Measurements from ENCODE around the gene RRBP1. TPM values are rescaled to one million over a fixed set of nuclear protein-coding genes. Genes with fewer than 3 reads are reported as not detected.

RRBP1 gene
- total and polyA plus RNA-seq, 2 donors (not counting 3 experiments of a cell fraction or from before 2014, with no cell fraction given), result 50.3 to 236 TPM

DNA sequence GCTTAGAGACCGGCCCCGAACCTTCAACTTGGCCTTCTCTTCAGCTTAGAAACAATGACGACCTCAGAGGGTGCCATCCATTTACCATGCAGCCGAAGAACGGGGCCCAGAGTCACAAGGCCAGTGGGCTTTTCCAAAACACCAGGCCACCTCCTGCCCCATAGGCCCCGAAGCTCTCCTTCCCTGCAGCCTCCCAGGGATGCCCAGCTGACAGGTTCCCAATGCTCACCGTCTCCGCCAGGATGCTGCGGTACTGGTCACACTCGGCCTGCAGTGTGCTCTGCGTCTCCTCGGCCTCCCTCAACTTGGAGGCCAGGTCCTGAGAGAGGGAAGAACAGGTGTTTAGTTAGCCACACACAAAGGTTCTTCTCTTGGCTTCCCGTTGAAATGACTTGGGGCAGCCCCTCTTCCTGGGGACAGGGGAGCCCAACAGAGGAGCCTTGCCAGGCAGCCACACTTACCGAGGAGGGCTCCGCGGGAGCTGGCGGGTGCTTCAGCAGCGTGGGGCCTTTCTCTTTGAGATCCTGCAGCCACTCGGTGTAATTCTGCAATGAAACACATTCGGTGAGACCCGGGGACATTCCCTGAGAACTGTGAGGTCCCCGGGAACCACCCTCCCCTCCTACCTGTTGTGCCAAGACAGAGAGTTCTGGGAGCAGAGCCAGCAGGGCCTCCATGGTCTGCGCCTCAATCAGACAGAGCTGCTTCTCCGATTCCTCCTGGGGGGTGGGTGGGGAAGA, 60.6 kb downstream of the RRBP1 start:
- BruUV-seq (replicated peaks), result no TSS peak
- ChIA-PET CTCF (interaction anchor here (0.8 to 1.3 kb wide), 3 partner anchors 85 to 116 kb away, joined by 3 to 5 read pairs (median 5); no protein-coding TSS in a partner anchor), POLR2A (no interaction called here)
- Histone ChIP-seq H3K4me3 (replicated peaks in 1 of 3; ENCODE audit: insufficient read depth in 1 of 3, low read depth in 1 of 3, low read length in 3 of 3) (no peak overlapping the region), H3K9me3 (replicated peaks; ENCODE audit: control insufficient read depth, insufficient read depth, low read length) (no peaks in the 10 kb centered on the region), H3K27me3 (ENCODE audit: control insufficient read depth in 2 of 2, insufficient read depth in 2 of 2, low read length in 2 of 2) (no peaks in the 10 kb centered on the region), H3K36me3 (ENCODE audit: control insufficient read depth in 2 of 2, extremely low read depth in 1 of 2, insufficient read depth in 2 of 2, low read length in 2 of 2) (peaks cover 6 to 86% of the 10 kb centered on the region in 2 experiments), H3K4me2 (ENCODE audit: insufficient read depth, low read length) (no peak overlapping the region), H2AFZ (ENCODE audit: low read depth, low read length) (no peak overlapping the region), H3K4me1 (ENCODE audit: control insufficient read depth, extremely low read depth, insufficient read depth, low read length) (no peaks in the 10 kb centered on the region), H3K79me2 (ENCODE audit: control insufficient read depth, insufficient read depth, low read length) (no peaks in the 10 kb centered on the region), H4K20me1 (replicated peaks; ENCODE audit: control insufficient read depth, extremely low read depth, insufficient read depth, low read length) (no peaks in the 10 kb centered on the region), H3K9ac (replicated peaks; ENCODE audit: extremely low read depth, insufficient read depth, low read length) (no peak overlapping the region), H3K27ac (ENCODE audit: insufficient read depth, low read depth, low read length) (no peak overlapping the region), H3K9me1 (replicated peaks; ENCODE audit: control insufficient read depth, extremely low read depth, insufficient read depth, low read length) (no peaks in the 10 kb centered on the region)
- intact Hi-C loops (cut with micrococcal nuclease), result no loop called here
- dilution Hi-C loops (cut with MboI; ENCODE audit: extremely low pct_ligation_motif_present, low sequenced_read_pairs), result no loop called here
- no peak for FAIRE-seq
- no peak for DNase-seq (ENCODE audit: low read depth, low spot score)
- TF ChIP-seq POLR2A (IDR thresholded peaks at IDR 0.05; ENCODE audit: low read depth, low read length) (no peak), JUN (IDR thresholded peaks at IDR 0.05; ENCODE audit: borderline replicate concordance, insufficient read depth, insufficient read length, low read depth) (no peak), POLR2AphosphoS5 (IDR thresholded peaks at IDR 0.05; ENCODE audit: insufficient read depth, low read depth, low read length) (no peak), MYC (IDR thresholded peaks at IDR 0.05; ENCODE audit: low read depth, low read length) (no peak), FOS (IDR thresholded peaks at IDR 0.05; ENCODE audit: borderline replicate concordance, insufficient read depth, low read length) (no peak), MAX (IDR thresholded peaks at IDR 0.05; ENCODE audit: insufficient read depth, insufficient read length) (no peak), GATA2 (IDR thresholded peaks at IDR 0.05; ENCODE audit: insufficient read depth, insufficient read length, low read depth, low read length) (no peak), EZH2 (IDR thresholded peaks at IDR 0.05; ENCODE audit: borderline replicate concordance, low read depth, low read length, severe bottlenecking) (no peak)
- TF ChIP-seq, protein P1, sequence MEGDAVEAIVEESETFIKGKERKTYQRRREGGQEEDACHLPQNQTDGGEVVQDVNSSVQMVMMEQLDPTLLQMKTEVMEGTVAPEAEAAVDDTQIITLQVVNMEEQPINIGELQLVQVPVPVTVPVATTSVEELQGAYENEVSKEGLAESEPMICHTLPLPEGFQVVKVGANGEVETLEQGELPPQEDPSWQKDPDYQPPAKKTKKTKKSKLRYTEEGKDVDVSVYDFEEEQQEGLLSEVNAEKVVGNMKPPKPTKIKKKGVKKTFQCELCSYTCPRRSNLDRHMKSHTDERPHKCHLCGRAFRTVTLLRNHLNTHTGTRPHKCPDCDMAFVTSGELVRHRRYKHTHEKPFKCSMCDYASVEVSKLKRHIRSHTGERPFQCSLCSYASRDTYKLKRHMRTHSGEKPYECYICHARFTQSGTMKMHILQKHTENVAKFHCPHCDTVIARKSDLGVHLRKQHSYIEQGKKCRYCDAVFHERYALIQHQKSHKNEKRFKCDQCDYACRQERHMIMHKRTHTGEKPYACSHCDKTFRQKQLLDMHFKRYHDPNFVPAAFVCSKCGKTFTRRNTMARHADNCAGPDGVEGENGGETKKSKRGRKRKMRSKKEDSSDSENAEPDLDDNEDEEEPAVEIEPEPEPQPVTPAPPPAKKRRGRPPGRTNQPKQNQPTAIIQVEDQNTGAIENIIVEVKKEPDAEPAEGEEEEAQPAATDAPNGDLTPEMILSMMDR (IDR thresholded peaks at IDR 0.05; ENCODE audit: extremely low read depth in 1 of 2, insufficient read depth in 1 of 2, low read depth in 1 of 2, low read length in 2 of 2), result no peak
